SK-N-SH (cell line): ENCODE results near the gene FBN2. TPM values are rescaled to one million over a fixed set of nuclear protein-coding genes. Genes with fewer than 3 reads are reported as not detected.

Source experiments
- CTCF ChIA-PET: fragments of 300-600, 350-600 bp; formaldehyde crosslinking; extraction: SDS; loops from one replicate; lab custom pipeline; 2021; lab: Yijun Ruan, JAX
- POLR2A ChIA-PET: fragments of 350-600 bp; sonication (Branson Sonifier 250); formaldehyde crosslinking; extraction: SDS; loops from one replicate; lab custom pipeline; 2020; ENCODE audit warnings: antibody characterized with exemption, inconsistent platforms; lab: Yijun Ruan, JAX
- DNase-seq: peaks from one replicate; pipeline ENCODE4 v3.0.0; 2012
- H2AFZ ChIP-seq: fragments of 200-600 bp; sonication (generic); 2 replicates; pipeline ENCODE4 v1.8.1; 2016; ENCODE audit warnings: antibody characterized with exemption, mild to moderate bottlenecking, low read depth
- H3F3A ChIP-seq: fragments of 200-600 bp; sonication (generic); replicated peaks from 2 replicates; pipeline ENCODE3; 2016; ENCODE audit warnings: antibody characterized with exemption, mild to moderate bottlenecking; ENCODE audit not compliant: insufficient read depth
- H3K27ac ChIP-seq, 2 experiments: fragments of 200-500 bp in 1 of 2; fragments of 200-600 bp in 1 of 2; sonication (Bioruptor generic) in 1 of 2; sonication (generic), shearing (Covaris generic) in 1 of 2; 2 replicates each; pipeline versions ENCODE4 v1.5.1 to v1.6.1; 2014 to 2016; ENCODE audit warnings: low read depth in 2 of 2, inconsistent platforms in 1 of 2, low read length in 1 of 2, mild to moderate bottlenecking in 1 of 2, mixed read lengths in 1 of 2
- H3K27me3 ChIP-seq: fragments of 200-600 bp; sonication (generic), shearing (Covaris generic); 2 replicates; pipeline ENCODE4 v1.6.1; 2016; ENCODE audit warnings: mixed run types; ENCODE audit not compliant: insufficient read depth
- H3K36me3 ChIP-seq, 2 experiments: fragments of 200-500 bp in 1 of 2; fragments of 200-600 bp in 1 of 2; sonication (Bioruptor generic) in 1 of 2; sonication (generic) in 1 of 2; replicated peaks in 1 of 2; 2 replicates each; pipeline versions ENCODE3 to v1.5.1; 2014 to 2016; ENCODE audit warnings: low read length in 1 of 2, mild to moderate bottlenecking in 1 of 2; ENCODE audit not compliant: insufficient read depth in 2 of 2, control insufficient read depth in 1 of 2
- H3K4me1 ChIP-seq, 2 experiments: fragments of 200-500 bp in 1 of 2; fragments of 200-600 bp in 1 of 2; sonication (Bioruptor generic) in 1 of 2; sonication (generic), shearing (Covaris generic) in 1 of 2; 2 replicates each; pipeline versions ENCODE4 v1.5.1 to v1.6.1; 2014 to 2016; ENCODE audit warnings: low read depth in 1 of 2, low read length in 1 of 2, mixed run types in 1 of 2; ENCODE audit not compliant: insufficient read depth in 2 of 2, control insufficient read depth in 1 of 2
- H3K4me2 ChIP-seq: fragments of 200-600 bp; sonication (generic), shearing (Covaris generic); 2 replicates; pipeline ENCODE4 v1.6.1; 2017; ENCODE audit warnings: mixed run types
- H3K4me3 ChIP-seq, 2 experiments: fragments of 200-500 bp in 1 of 2; fragments of 200-600 bp in 1 of 2; sonication (Bioruptor generic) in 1 of 2; sonication (generic), shearing (Covaris generic) in 1 of 2; 2 replicates each; pipeline versions ENCODE4 v1.5.1 to v1.8.1; 2014 to 2016; ENCODE audit warnings: low read depth in 2 of 2, inconsistent platforms in 1 of 2, low read length in 1 of 2, mild to moderate bottlenecking in 1 of 2, mixed read lengths in 1 of 2, moderate library complexity in 1 of 2
- H3K79me2 ChIP-seq: fragments of 200-600 bp; sonication (generic); 2 replicates; pipeline ENCODE4 v1.8.1; 2017; ENCODE audit warnings: mild to moderate bottlenecking; ENCODE audit not compliant: insufficient read depth
- H3K9ac ChIP-seq: fragments of 200-600 bp; sonication (generic); 2 replicates; pipeline ENCODE4 v1.6.1; 2017; ENCODE audit warnings: mixed run types
- H3K9me2 ChIP-seq: fragments of 200-600 bp; sonication (generic); 2 replicates; pipeline ENCODE4 v1.6.1; 2017; ENCODE audit warnings: mixed run types
- H3K9me3 ChIP-seq: fragments of 200-600 bp; sonication (generic); 2 replicates; pipeline ENCODE4 v1.6.1; 2017; ENCODE audit warnings: mixed run types, mild to moderate bottlenecking, moderate library complexity
- H4K20me1 ChIP-seq: fragments of 200-600 bp; sonication (generic); 2 replicates; pipeline ENCODE4 v1.6.1; 2017; ENCODE audit warnings: mild to moderate bottlenecking, mixed run types; ENCODE audit not compliant: insufficient read depth
- CHD2 ChIP-seq: fragments of 150-350 bp; IDR thresholded peaks from 2 replicates; pipeline ENCODE4 v1.6.1; 2018; ENCODE audit warnings: low read length; ENCODE audit not compliant: partially characterized antibody
- CTCF ChIP-seq: fragments of 200-600 bp; sonication (generic); IDR thresholded peaks from 2 replicates; pipeline ENCODE4 v1.6.1; 2017; ENCODE audit warnings: antibody characterized with exemption, mild to moderate bottlenecking, moderate library complexity
- EP300 ChIP-seq, 2 experiments: IDR thresholded peaks; 2 replicates each; pipeline versions ENCODE4 v1.4.0 to v1.6.1; 2012; ENCODE audit warnings: borderline replicate concordance in 1 of 2, low read depth in 1 of 2, low read length in 1 of 2
- EZH2phosphoT487 ChIP-seq: fragments of 200-600 bp; sonication (generic); IDR thresholded peaks from 2 replicates; pipeline ENCODE4 v1.6.1; 2017; ENCODE audit warnings: low read depth, mixed run types, mild to moderate bottlenecking, antibody characterized with exemption, moderate library complexity, borderline replicate concordance
- FOXJ3 ChIP-seq: sonication (generic); formaldehyde crosslinking; IDR thresholded peaks from 2 replicates; pipeline ENCODE4 v1.5.1; 2020; ENCODE audit warnings: mild to moderate bottlenecking, missing genetic modification reagents
- FOXM1 ChIP-seq: IDR thresholded peaks from 2 replicates; pipeline ENCODE4 v1.4.0; 2012; ENCODE audit warnings: low read depth, mild to moderate bottlenecking
- GABPA ChIP-seq: IDR thresholded peaks from 2 replicates; pipeline ENCODE4 v1.4.0; 2012; ENCODE audit warnings: low read depth, mild to moderate bottlenecking
- GATA2 ChIP-seq: sonication (generic); formaldehyde crosslinking; IDR thresholded peaks from 2 replicates; pipeline ENCODE4 v1.5.0; 2020; ENCODE audit warnings: mild to moderate bottlenecking, missing genetic modification reagents
- IRF3 ChIP-seq: fragments of 150-350 bp; IDR thresholded peaks from 2 replicates; pipeline ENCODE4 v1.6.1; 2016; ENCODE audit warnings: mild to moderate bottlenecking, low read depth, low read length
- JUND ChIP-seq: IDR thresholded peaks from 2 replicates; pipeline ENCODE4 v1.4.0; 2012
- MXI1 ChIP-seq: IDR thresholded peaks from 2 replicates; pipeline ENCODE4 v1.6.1; 2012; ENCODE audit warnings: mild to moderate bottlenecking, low read depth, low read length, improper control_type of control experiment
- NFIC ChIP-seq: IDR thresholded peaks from 2 replicates; pipeline ENCODE4 v1.4.0; 2012; ENCODE audit warnings: borderline replicate concordance
- RFX5 ChIP-seq: IDR thresholded peaks from 2 replicates; pipeline ENCODE4 v1.6.1; 2012; ENCODE audit warnings: mild to moderate bottlenecking, improper control_type of control experiment, low read length
- RXRA ChIP-seq: IDR thresholded peaks from 2 replicates; pipeline ENCODE4 v1.4.0; 2012; ENCODE audit warnings: low read depth, mild to moderate bottlenecking, borderline replicate concordance
- SIN3A ChIP-seq: IDR thresholded peaks from 2 replicates; pipeline ENCODE4 v1.6.1; 2012; ENCODE audit warnings: low read depth, mild to moderate bottlenecking, low read length, moderate library complexity, borderline replicate concordance
- SMC3 ChIP-seq: IDR thresholded peaks from 2 replicates; pipeline ENCODE4 v1.6.1; 2012; ENCODE audit warnings: low read depth, low read length, improper control_type of control experiment
- TCF12 ChIP-seq: IDR thresholded peaks from 2 replicates; pipeline ENCODE4 v1.4.0; 2012
- USF1 ChIP-seq: IDR thresholded peaks from 2 replicates; pipeline ENCODE4 v1.4.0; 2012; ENCODE audit warnings: low read depth, borderline replicate concordance
- YY1 ChIP-seq: IDR thresholded peaks from 2 replicates; pipeline ENCODE4 v1.4.0; 2012; ENCODE audit warnings: low read depth, mild to moderate bottlenecking
- ZBTB33 ChIP-seq: IDR thresholded peaks from 2 replicates; pipeline ENCODE4 v1.4.0; 2012; ENCODE audit warnings: low read depth, borderline replicate concordance
- WGBS: methylation state at CpG from one replicate; pipeline ENCODE4 v1.1.6; 2017; ENCODE audit warnings: low lambda C conversion rate; 5-methylcytosine and 5-hydroxymethylcytosine counted together
- polyA plus RNA-seq, 3 experiments: library from polyadenylated mRNA; depleted of rRNA; stranded (reverse); fragments of >200 nt; gene quantifications; 2 replicates each; pipeline ENCODE4 v1.2.3, GENCODE V29; 2012

Gene FBN2
- polyA plus RNA-seq, 1 of the 3 experiments (the other 2 are of a cell fraction): 2.2 TPM

- H2AFZ ChIP-seq: no peak overlapping the region
- no peaks in the 10 kb centered on the region for H3K4me1 ChIP-seq
- H3K9ac ChIP-seq: no peak overlapping the region
- no peak overlapping the region for H3K4me2 ChIP-seq
- no peaks in the 10 kb centered on the region for H3K9me3 ChIP-seq
- no peak for DNase-seq
- CTCF ChIA-PET: no interaction called here
- no peak overlapping the region for H3K27ac ChIP-seq
- TF ChIP-seq SIN3A: no peak
- TF ChIP-seq USF1: no peak
- TF ChIP-seq NFIC: no peak
- no peak for TF ChIP-seq RFX5
- TF ChIP-seq JUND: no peak
- TF ChIP-seq ZBTB33: no peak
- no peak for TF ChIP-seq CTCF
- TF ChIP-seq RXRA: no peak
- TF ChIP-seq EZH2phosphoT487: no peak
- H3K36me3 ChIP-seq: peaks cover 0 to 3% of the 10 kb centered on the region in 2 experiments
- H3K9me2 ChIP-seq: no peaks in the 10 kb centered on the region
- H3K27me3 ChIP-seq: no peaks in the 10 kb centered on the region; the same call in 1 of the 2 replicates
- POLR2A ChIA-PET: no interaction called here
- WGBS: 14% methylated on average over 3 of the region's 3 CpGs
- H3K4me3 ChIP-seq: no peak overlapping the region
- no peaks in the 10 kb centered on the region for H3K79me2 ChIP-seq
- no peaks in the 10 kb centered on the region for H4K20me1 ChIP-seq
- no peaks in the 10 kb centered on the region for H3F3A ChIP-seq
Measured at GRCh38 chr5:128366147-128366546, 171.9 kb downstream of the FBN2 start.

- no peak for DNase-seq
- H3K27me3 ChIP-seq: no peaks in the 10 kb centered on the region; the same call in 1 of the 2 replicates
- ChIA-PET POLR2A (no interaction called here), CTCF (no interaction called here)
- H3F3A ChIP-seq: no peaks in the 10 kb centered on the region
- H3K36me3 ChIP-seq: no peaks in the 10 kb centered on the region
- no peaks in the 10 kb centered on the region for H4K20me1 ChIP-seq
- H3K9me3 ChIP-seq: no peaks in the 10 kb centered on the region
- H3K9ac ChIP-seq: no peak overlapping the region
- no peak overlapping the region for H3K4me2 ChIP-seq
- no peak overlapping the region for H3K4me3 ChIP-seq
- H3K27ac ChIP-seq: no peak overlapping the region
- H2AFZ ChIP-seq: no peak overlapping the region
- H3K9me2 ChIP-seq: no peaks in the 10 kb centered on the region
- H3K79me2 ChIP-seq: no peaks in the 10 kb centered on the region
- whole genome bisulfite sequencing: 14% methylated on average over 4 of the region's 4 CpGs
- H3K4me1 ChIP-seq: no peaks in the 10 kb centered on the region; a peak in 1 of 4 replicates
- TF ChIP-seq FOXM1 (no peak), YY1 (no peak), SIN3A (no peak), USF1 (no peak), FOXJ3 (CRISPR knock-in tag) (no peak), GATA2 (CRISPR knock-in tag) (no peak), IRF3 (no peak), EP300 (IDR thresholded peaks at IDR 0.05; ENCODE audit: borderline replicate concordance in 1 of 2, low read depth in 1 of 2, low read length in 1 of 2) (no peak), RFX5 (no peak), SMC3 (no peak), TCF12 (no peak), CTCF (no peak), CHD2 (no peak), GABPA (no peak), MXI1 (no peak)
Measured at GRCh38 chr5:128362370-128362769, 175.7 kb downstream of the FBN2 start.
